Vagina (tissue), 2 donors: Measurements from ENCODE around the gene F5. TPM values are rescaled to one million over a fixed set of nuclear protein-coding genes. Genes with fewer than 3 reads are reported as not detected.

ENCODE experiments used
- DNase-seq, 2 donors: peaks; one replicate each; pipeline ENCODE4 v3.0.0-alpha.2; 2017; ENCODE audit errors: extremely low spot score in 2 of 2
- H3K27ac ChIP-seq: fragments of 200-600 bp; sonication (generic); one replicate; pipeline ENCODE4 v1.5.1; 2019
- H3K27me3 ChIP-seq: fragments of 200-600 bp; sonication (generic); one replicate; pipeline ENCODE4 v1.5.1; 2019
- H3K36me3 ChIP-seq, 2 donors: fragments of 200-600 bp; sonication (generic); one replicate each; pipeline ENCODE4 v1.5.1; 2017 to 2019
- H3K4me1 ChIP-seq: fragments of 200-600 bp; sonication (generic); one replicate; pipeline ENCODE4 v1.5.1; 2019
- H3K4me3 ChIP-seq, 2 donors: fragments of 200-600 bp; sonication (generic); 1 replicate in 1 of 2; 2 replicates in 1 of 2; pipeline ENCODE4 v1.5.1; 2016 to 2019
- H3K9me3 ChIP-seq: fragments of 200-600 bp; sonication (generic); one replicate; pipeline ENCODE4 v1.5.1; 2019
- POLR2A ChIP-seq, 2 donors: fragments of 450-650 bp; IDR thresholded peaks; one replicate each; pipeline ENCODE4 v1.6.1; 2017; ENCODE audit warnings: antibody characterized with exemption in 2 of 2, mild to moderate bottlenecking in 2 of 2, moderate library complexity in 2 of 2
- POLR2AphosphoS5 ChIP-seq, 2 donors: sonication (generic); formaldehyde crosslinking; IDR thresholded peaks; one replicate each; pipeline ENCODE4 v1.9.0; 2017; ENCODE audit warnings: antibody characterized with exemption in 2 of 2, mild to moderate bottlenecking in 2 of 2, low read depth in 1 of 2; ENCODE audit not compliant: insufficient read depth in 1 of 2
- intact Hi-C: fragments of 100-400 bp; cut with DNase I; formaldehyde crosslinking; loops from one replicate; pipeline ENCODE4 v1.15.1; 2023
- total RNA-seq: library from RNA; depleted of rRNA; stranded (reverse); fragments of >200 nt; gene quantifications from one replicate; pipeline ENCODE4 v1.2.3, GENCODE V29; 2016
- TF ChIP-seq, protein P1 (sequence below), 3 experiments: fragments of 450-650 bp in 2 of 3; fragments of 200-600 bp in 1 of 3; sonication (generic) in 1 of 3; IDR thresholded peaks; one replicate each; pipeline ENCODE4 v1.5.1; 2017 to 2019; ENCODE audit warnings: antibody characterized with exemption in 3 of 3, mild to moderate bottlenecking in 2 of 3, moderate library complexity in 2 of 3

Gene F5
- total RNA-seq, 1 donor from 2014 or later: 3.9 TPM

DNA sequence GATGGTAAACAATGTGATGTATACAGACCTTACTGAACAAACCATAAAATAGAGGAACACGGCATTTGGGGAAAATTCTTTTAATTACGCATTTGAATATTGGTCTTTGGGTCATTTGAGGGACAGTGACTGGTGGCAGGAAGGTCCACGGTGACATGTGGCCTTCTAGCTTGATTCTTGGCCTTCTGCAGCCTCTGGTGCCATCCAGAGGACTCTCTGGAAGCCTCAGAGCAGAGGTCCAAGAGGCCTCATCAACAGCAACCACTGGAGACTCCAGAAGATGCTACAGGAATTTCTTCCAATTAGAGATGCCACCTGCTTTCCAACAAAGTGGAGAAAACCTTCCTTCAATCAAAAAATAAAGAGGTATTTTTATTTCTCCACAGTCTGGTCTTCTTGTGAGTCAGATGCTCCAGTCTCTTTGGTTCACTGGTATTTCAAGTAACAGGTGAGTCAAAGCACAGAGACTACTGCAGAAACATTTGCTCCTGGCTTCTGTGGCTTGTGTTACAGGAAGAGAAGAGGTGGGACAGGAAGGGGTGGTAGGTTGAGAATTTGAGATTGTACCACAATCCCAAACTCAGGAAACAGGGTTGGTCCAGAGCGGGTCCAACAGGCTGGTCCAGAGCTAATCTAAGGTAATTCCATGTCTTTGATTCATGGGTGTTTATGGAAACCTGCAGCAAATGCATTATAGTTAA, 2.7 kb upstream of the F5 start:
- TF ChIP-seq POLR2AphosphoS5 (IDR thresholded peaks at IDR 0.05; ENCODE audit: insufficient read depth in 1 of 2, low read depth in 1 of 2): no peak
- TF ChIP-seq, protein P1, sequence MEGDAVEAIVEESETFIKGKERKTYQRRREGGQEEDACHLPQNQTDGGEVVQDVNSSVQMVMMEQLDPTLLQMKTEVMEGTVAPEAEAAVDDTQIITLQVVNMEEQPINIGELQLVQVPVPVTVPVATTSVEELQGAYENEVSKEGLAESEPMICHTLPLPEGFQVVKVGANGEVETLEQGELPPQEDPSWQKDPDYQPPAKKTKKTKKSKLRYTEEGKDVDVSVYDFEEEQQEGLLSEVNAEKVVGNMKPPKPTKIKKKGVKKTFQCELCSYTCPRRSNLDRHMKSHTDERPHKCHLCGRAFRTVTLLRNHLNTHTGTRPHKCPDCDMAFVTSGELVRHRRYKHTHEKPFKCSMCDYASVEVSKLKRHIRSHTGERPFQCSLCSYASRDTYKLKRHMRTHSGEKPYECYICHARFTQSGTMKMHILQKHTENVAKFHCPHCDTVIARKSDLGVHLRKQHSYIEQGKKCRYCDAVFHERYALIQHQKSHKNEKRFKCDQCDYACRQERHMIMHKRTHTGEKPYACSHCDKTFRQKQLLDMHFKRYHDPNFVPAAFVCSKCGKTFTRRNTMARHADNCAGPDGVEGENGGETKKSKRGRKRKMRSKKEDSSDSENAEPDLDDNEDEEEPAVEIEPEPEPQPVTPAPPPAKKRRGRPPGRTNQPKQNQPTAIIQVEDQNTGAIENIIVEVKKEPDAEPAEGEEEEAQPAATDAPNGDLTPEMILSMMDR (IDR thresholded peaks at IDR 0.05): no peak
- no peak for TF ChIP-seq POLR2A (IDR thresholded peaks at IDR 0.05)
- intact Hi-C loops: no loop called here
- Histone ChIP-seq H3K27me3 (no peaks in the 10 kb centered on the region), H3K27ac (no peak overlapping the region), H3K4me1 (no peaks in the 10 kb centered on the region), H3K9me3 (no peaks in the 10 kb centered on the region), H3K36me3 (no peaks in the 10 kb centered on the region), H3K4me3 (no peak overlapping the region)
- no peak for DNase-seq

DNA sequence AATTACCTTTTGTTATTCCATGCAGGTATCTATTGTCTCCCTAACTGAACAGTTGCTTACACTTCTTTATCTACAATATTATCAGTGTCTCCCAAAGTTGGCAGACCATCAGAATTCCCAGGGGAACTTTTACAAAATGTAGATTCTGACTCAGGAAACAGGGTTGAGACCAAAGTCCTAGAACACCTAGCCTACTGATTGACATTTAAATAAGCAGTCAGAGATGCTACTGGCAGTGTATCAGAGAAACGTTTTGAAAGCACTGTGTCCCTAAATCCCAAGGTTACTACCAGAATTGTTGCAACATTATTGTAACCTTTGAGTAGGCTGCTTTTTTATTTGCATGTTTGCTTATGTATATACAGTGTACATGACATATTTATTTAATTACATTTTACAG, 1.8 kb upstream of the F5 start:
- Histone ChIP-seq H3K4me3 (no peak overlapping the region), H3K4me1 (no peaks in the 10 kb centered on the region), H3K9me3 (no peaks in the 10 kb centered on the region), H3K36me3 (no peaks in the 10 kb centered on the region), H3K27me3 (no peaks in the 10 kb centered on the region), H3K27ac (no peak overlapping the region)
- no peak for DNase-seq
- intact Hi-C loops: no loop called here
- TF ChIP-seq POLR2AphosphoS5 (IDR thresholded peaks at IDR 0.05; ENCODE audit: insufficient read depth in 1 of 2, low read depth in 1 of 2) (no peak), POLR2A (IDR thresholded peaks at IDR 0.05) (no peak)
- TF ChIP-seq, protein P1 (IDR thresholded peaks at IDR 0.05): no peak

DNA sequence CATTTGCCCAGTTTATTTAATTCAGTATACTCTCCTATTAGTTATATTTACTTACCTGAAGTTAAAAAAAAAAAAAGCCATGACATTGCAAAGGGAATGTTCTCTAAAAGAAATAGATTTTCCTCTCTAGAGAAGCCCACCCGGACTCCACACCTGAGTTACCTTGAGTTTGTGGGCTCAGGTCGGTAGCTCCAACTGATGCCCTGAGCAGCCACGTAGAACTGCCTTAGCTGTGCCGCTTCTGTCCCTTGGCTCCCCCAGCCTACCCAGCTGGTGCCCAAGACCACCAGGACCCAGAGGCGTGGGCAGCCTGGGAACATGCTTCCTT, 250 bp downstream of the F5 start:
- intact Hi-C loops: no loop called here
- Histone ChIP-seq H3K4me1 (no peaks in the 10 kb centered on the region), H3K4me3 (no peak overlapping the region), H3K9me3 (no peaks in the 10 kb centered on the region), H3K27ac (no peak overlapping the region), H3K36me3 (no peaks in the 10 kb centered on the region), H3K27me3 (no peaks in the 10 kb centered on the region)
- DNase-seq: no peak
- TF ChIP-seq POLR2AphosphoS5 (IDR thresholded peaks at IDR 0.05; ENCODE audit: insufficient read depth in 1 of 2, low read depth in 1 of 2) (no peak), POLR2A (IDR thresholded peaks at IDR 0.05) (no peak)
- TF ChIP-seq, protein P1 (IDR thresholded peaks at IDR 0.05): no peak

DNA sequence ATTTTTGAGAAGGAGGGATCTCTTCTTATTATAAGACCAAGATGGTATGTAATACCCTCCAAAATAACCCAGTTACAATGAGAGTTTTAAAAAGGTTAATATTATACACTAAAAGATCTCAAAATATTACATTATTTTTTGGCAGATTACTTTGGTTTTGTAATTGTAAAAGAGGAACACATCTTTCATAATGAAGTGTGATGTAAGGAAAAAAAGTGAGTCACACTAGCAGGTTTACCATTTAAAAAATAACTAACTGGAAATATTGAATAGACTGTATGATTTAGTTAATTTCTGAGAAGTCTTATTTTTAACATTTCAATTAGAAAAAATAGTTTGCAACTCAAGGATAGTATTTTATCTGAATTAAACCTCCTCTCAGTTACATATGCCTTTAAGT, 1.1 kb downstream of the F5 start:
- H3K27ac ChIP-seq: no peak overlapping the region
- TF ChIP-seq POLR2A (IDR thresholded peaks at IDR 0.05) (no peak), POLR2AphosphoS5 (IDR thresholded peaks at IDR 0.05; ENCODE audit: insufficient read depth in 1 of 2, low read depth in 1 of 2) (no peak)
- TF ChIP-seq, protein P1 (IDR thresholded peaks at IDR 0.05): no peak

DNA sequence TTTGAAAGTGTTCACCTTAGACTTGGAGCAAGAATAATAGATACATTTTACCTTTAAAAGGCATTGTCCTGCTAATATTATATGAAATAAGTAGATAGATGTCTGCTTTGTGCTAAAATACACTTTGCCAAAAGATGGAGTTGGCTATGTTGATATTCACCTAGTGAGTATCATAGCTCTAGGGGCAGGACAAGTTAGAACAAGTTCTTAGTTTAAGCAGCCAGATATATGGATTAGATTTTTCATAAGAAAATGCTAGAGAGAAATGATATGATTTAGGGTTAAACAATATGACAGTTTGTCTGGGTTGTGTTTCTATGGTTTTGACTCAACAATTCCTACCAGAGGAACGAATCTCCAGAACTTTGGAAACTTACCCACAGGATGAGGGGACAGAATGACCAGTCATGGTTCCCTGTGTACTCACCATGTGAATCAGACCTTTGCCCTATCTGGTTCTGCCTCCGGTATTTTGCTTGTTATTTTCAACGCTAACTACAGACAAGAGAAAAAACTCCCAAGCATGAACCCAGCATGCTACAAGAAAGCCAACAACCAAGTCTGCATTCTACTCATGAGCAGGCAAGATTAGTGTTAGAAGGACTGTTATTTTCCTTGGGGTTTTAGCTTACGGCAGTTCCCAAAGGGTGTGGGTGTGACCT, 1.7 kb downstream of the F5 start:
- Histone ChIP-seq H3K27me3 (no peaks in the 10 kb centered on the region), H3K4me1 (no peaks in the 10 kb centered on the region), H3K9me3 (no peaks in the 10 kb centered on the region), H3K27ac (no peak overlapping the region), H3K36me3 (no peaks in the 10 kb centered on the region), H3K4me3 (no peak overlapping the region)
- intact Hi-C loops: no loop called here
- DNase-seq: no peak
- TF ChIP-seq POLR2AphosphoS5 (IDR thresholded peaks at IDR 0.05; ENCODE audit: insufficient read depth in 1 of 2, low read depth in 1 of 2) (no peak), POLR2A (IDR thresholded peaks at IDR 0.05) (no peak)
- TF ChIP-seq, protein P1 (IDR thresholded peaks at IDR 0.05): no peak

More for the DNA sequence above, 1.1 kb downstream of the F5 start:
- Histone ChIP-seq H3K27me3 (no peaks in the 10 kb centered on the region), H3K4me3 (no peak overlapping the region), H3K9me3 (no peaks in the 10 kb centered on the region), H3K36me3 (no peaks in the 10 kb centered on the region), H3K4me1 (no peaks in the 10 kb centered on the region)
- intact Hi-C loops: no loop called here
- no peak for DNase-seq
